WTC11 (cell line): ENCODE measurements around the gene PCSK9.

ENCODE experiments used
- MXD4 ChIP-seq: fragments of 250-450 bp; sonication (Bioruptor Pico); IDR thresholded peaks from 2 replicates; pipeline ENCODE4 v1.8.0; 2021; ENCODE audit warnings: mild to moderate bottlenecking, moderate library complexity, borderline replicate concordance
- MYBL2 ChIP-seq: sonication (generic); formaldehyde crosslinking; IDR thresholded peaks from 2 replicates; pipeline ENCODE4 v1.8.1; 2023; ENCODE audit warnings: mild to moderate bottlenecking, moderate library complexity, missing genetic modification reagents
- TF ChIP-seq, protein P1 (sequence below): fragments of 200-600 bp; IDR thresholded peaks from 2 replicates; pipeline ENCODE4 v1.8.0; 2022; ENCODE audit warnings: antibody characterized with exemption

DNA sequence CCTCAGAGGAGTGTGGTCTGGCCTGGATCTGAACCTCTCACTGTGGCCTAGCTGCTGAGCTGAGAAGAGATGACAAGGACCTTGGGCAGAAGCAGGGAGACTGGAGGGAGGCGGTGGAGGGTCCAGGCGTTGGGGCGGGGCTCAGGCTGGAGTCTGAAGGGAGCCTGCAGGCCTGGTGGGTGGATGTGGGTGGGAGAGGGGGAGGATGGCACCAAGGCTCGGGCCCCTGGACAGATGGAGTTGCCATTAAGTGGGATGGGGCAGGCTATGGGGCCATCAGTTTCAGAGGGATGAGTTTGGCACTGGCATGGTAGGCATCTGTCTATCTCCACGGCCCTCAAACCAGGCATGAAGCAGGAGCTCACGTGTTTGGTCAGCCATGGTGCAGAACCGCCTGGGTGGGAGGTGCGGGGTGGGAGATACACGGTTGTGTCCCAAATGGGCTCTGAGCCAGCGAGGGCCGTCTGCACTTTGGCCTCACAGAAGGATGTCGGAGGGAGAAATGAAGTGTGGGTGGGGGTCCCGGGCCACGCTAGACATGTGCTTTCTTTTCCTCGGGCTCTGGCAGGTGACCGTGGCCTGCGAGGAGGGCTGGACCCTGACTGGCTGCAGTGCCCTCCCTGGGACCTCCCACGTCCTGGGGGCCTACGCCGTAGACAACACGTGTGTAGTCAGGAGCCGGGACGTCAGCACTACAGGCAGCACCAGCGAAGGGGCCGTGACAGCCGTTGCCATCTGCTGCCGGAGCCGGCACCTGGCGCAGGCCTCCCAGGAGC is 23.6 kb downstream of the PCSK9 start:
- TF ChIP-seq, protein P1, sequence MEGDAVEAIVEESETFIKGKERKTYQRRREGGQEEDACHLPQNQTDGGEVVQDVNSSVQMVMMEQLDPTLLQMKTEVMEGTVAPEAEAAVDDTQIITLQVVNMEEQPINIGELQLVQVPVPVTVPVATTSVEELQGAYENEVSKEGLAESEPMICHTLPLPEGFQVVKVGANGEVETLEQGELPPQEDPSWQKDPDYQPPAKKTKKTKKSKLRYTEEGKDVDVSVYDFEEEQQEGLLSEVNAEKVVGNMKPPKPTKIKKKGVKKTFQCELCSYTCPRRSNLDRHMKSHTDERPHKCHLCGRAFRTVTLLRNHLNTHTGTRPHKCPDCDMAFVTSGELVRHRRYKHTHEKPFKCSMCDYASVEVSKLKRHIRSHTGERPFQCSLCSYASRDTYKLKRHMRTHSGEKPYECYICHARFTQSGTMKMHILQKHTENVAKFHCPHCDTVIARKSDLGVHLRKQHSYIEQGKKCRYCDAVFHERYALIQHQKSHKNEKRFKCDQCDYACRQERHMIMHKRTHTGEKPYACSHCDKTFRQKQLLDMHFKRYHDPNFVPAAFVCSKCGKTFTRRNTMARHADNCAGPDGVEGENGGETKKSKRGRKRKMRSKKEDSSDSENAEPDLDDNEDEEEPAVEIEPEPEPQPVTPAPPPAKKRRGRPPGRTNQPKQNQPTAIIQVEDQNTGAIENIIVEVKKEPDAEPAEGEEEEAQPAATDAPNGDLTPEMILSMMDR, result no peak
- TF ChIP-seq MXD4 (CRISPR knock-in tag), result no peak
- no peak for TF ChIP-seq MYBL2
